GM21825 (cell line): ENCODE results near the gene C4orf36.

Source experiments
- ATAC-seq: cut with Tn5 transposase; IDR thresholded peaks from one replicate; pipeline ENCODE4 v1.9.1; 2021; ENCODE audit warnings: mild to moderate bottlenecking, moderate library complexity; ENCODE audit not compliant: unreplicated experiment

C4orf36 gene

GRCh38 chr4:86857341-86858052 is 34.7 kb downstream of the C4orf36 start:
- no peak for ATAC-seq

DNA sequence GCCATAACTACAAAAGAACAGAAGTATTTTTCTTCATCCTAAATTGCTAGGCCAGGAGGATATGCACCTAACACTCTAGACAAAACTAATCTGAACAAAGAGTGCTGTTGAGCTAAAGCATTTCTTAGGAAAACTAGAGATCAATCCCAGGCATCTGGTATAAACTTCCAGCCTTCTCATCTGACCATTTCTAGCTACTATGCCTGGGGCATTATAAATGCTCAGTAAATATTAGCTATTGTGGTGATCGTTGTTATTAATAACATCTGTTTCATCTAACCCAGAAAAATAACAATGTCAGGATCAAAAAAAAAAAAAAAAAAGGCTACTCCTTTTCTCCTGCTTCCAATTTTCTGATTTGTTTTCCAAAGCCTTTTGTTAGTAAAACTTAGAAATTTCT is 35.3 kb downstream of the C4orf36 start:
- ATAC-seq = no peak

GRCh38 chr4:86855572-86855971 is 36.6 kb downstream of the C4orf36 start:
- ATAC-seq = no peak

DNA sequence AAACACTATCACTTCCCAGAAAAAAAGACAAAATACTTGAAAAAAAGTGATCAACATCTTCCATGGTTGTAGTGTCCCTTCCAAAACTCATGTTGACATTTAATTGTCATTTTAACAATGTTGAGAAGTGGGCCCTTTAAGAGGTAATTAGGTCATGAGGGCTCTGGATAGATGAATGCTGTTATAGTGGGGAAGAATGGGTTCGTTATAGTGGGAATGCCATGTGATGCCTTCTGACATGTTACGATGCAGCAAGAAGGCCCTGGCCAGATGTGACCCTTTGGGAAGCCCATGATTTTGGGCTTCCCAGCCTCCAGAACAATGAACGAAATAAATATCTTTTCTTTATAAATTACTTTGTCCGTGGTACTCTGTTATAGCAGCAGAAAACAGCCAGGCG is 39.0 kb downstream of the C4orf36 start:
- ATAC-seq = no peak

DNA sequence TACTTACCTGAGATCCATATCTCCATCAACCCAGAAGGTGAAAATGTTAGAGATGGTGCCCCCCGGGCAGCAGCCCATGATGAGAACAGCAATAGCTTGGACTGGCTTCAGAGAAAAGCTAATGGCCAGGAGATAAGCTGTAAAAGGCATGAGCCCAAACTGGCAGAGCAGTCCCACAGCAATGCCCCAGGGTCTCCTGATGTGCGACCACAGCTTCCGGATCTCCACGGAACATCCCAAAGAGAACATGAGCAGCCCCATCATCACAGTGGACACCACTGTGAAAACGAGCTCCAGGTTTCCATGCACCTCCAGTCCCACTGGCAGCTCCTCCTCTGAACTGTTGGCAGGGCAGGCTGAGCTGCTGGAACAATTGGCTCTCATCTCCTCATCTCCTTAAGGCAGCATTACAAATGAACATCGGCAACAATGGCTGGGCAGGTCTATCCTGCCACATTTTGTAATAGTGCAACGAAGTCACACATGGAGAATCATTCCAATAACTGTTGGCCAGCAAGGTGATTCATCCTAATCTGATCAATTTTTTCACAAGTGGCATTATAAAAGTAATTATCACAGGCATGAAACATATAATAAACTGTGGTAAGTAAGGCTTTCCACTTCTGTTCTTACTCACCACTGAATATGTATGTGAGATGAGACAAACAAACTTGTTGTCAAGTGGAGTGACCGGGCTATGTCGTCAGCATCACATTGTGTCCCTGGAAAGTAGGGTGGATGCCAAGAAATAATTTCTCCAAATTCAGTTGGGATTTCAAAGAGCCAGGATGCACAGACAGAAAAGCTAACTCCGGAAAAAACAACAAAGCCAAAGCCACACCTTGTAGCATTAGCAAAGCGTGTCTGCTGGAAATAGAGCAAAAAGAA is 43.2 kb downstream of the C4orf36 start, which contains the start of gene SLC10A6:
Gene SLC10A6, minus strand, starts transcription at position 653 of the 888 bp plus-strand sequence. Its CDS starts 269 bp downstream, at position 384.
- ATAC-seq = no peak

DNA sequence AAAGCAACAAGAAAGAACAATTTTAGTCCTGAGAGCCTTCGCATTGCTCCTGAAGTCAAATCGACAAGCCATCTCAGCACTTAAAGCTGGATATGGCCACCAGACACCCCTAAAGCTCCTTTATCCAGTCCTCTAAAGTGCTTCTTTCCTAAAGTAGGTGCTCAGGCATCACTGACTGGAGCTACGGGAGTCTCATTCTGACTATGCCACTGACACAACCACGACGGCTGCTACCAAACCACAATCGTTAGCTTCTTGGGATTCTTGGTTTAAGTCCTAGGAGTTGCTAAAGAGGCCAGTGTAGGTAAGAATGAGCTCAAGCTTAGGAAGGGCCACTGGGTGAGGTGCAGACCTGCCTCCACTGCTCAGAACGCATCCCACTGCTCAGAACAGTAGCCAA is 44.1 kb downstream of the C4orf36 start:
- no peak for ATAC-seq

DNA sequence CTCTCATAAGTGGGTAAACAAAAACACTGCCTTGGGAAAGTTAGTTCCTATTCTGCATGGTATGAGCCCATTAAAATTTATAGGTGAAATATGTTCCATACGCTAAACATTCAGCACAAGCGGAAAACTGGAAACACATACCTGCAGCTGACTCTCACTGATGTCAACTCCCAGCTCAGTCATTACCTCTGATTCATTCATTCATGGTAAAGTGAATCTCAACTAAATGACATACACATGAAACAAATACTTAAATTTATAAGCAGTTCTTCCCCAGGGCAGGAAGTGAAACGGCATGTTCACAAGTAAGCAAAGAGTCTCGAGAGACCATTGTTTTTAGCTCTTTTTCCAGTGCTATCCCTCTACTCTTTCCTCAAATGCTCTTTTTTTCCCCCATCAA is 44.7 kb downstream of the C4orf36 start:
- no peak for ATAC-seq

- no peak for ATAC-seq
Measured at GRCh38 chr4:86846921-86847320, 45.3 kb downstream of the C4orf36 start.

GRCh38 chr4:86845593-86845992 is 46.6 kb downstream of the C4orf36 start:
- ATAC-seq = no peak

DNA sequence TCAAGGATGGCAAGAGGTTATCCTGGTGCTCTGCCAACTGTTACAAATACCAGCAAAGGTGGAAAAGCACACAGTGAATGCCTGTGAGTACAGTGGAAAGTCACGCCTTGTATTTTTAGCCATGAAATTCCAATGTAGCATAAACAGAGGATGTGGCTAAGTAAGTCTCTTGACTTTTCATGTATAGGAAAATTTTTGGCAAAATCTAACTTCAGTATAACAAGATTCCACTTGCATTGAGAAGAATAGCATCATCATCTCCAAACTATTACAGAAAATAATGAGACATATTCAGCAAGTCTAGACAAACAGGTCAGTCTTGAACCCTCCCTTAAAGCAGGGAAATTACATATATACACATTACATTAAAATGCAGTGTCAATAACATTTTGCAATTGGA is 50.9 kb downstream of the C4orf36 start:
- ATAC-seq = no peak

DNA sequence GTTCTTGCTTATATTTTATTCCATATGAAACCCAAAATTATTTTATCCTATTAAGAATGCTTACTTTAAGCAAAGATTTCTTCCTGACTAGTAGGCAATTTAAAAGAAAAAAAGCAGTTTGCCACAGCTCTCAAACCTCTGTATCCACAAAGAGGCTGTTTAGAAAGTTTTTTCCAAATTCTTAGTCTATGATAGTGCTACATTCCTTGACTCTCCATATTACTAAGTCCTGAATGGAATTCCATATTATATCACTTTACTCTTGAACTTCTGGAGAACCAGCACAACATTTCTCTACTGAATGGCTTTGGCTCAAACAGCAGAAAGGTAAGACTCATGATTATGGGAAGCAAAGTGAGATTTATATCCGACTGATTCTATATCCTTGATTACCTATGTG is 51.4 kb downstream of the C4orf36 start:
- no peak for ATAC-seq

- no peak for ATAC-seq
Measured at GRCh38 chr4:86837691-86838503, 54.3 kb downstream of the C4orf36 start.

GRCh38 chr4:86835677-86836076 is 56.5 kb downstream of the C4orf36 start:
- no peak for ATAC-seq

DNA sequence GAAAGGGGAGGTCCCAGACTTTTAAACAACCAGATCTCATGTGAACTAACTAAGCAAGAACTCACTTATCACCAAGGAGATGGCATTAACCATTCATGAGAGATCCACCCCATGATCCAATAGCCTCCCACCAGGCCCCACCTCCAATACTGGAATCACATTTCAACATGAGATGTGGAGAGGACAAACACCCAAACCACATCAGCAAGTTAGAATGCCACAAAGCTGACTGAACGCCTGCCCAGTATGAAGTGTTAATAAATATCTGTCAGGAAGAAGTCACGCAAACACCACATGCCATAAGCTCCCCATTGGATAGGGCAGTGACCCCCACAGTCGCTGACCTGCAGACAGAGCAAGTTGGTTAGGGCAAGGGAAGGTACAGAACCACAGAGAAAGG is 57.3 kb downstream of the C4orf36 start:
- ATAC-seq = no peak

DNA sequence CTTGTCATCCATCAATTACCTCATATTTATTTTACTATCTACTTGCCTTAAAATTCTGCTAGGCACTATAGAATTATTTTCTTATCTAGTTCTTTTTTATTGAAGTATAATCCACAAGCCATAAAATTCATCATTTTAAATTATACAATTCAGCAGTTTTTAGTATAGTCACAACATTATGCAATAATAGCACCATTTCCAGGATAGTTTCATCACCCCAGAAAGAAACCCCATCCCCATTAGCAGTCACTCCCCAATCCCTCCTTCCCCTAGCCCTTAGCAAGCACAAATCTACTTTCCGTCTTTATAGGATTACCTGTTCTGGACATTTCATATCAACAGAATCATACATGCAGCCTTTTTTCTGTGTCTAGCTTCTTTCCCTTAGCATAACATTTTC is 58.6 kb downstream of the C4orf36 start:
- no peak for ATAC-seq

DNA sequence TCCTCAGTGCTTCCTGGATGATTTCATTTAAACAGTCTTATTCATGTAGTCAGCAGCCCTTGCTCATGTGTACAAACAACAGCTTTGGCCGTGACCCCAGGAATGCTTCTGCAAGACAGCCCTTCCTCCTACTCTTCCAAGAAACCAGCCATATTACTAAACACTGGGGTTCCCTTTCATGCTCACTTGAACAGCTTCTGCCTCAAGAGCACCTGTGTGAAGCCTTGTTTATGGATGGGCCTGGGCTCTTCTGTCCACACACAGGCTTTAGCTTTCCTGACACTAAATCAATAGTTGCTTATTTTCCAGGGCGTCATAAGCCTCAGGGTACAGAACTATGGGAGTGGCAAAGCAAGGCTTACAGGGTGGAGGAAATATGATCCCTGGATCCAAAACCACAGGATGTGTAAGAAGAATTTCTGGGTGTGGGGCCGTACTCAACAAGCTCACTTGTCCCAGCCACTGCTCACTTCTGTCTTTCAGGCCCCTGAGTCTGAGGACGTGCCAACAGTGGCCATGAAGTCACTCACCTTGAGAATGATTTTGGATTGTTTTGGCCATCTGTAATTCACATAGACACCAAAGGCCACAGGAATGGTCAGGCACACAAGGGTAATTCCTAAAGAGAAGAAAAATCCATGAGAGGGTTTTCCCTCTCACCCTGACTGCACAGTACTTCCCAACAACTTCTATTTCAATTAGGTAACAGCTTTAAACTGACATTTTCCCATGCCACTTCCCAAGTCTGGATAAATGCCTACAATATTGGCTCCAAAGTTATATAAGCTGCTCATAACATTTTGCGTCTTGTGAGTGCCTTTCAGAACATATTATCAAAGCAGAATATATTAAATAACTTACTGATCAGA is 60.7 kb downstream of the C4orf36 start:
- ATAC-seq = no peak
